ENCODE results near the gene GET4. TPM values are rescaled to one million over a fixed set of nuclear protein-coding genes. Genes with fewer than 3 reads are reported as not detected.

Gene GET4
- total and polyA plus RNA-seq, 2 experiments from 2014 or later, result 26.3 to 26.8 TPM

GRCh38 chr7:896346-897075, 20.2 kb downstream of the GET4 start:
- H3K4me3 ChIP-seq, result no peak overlapping the region
- 94 to 96% methylated on average over 42 of the region's 42 CpGs for WGBS, 2 experiments (ENCODE audit: low coverage in 1 of 2, low lambda C conversion rate in 2 of 2, missing lambda C conversion rate in 2 of 2)
- H3K9me2 ChIP-seq (ENCODE audit: insufficient read depth), result no peaks in the 10 kb centered on the region
- no peaks in the 10 kb centered on the region for H4K20me1 ChIP-seq (ENCODE audit: insufficient read depth)
- TF ChIP-seq EZH2 (IDR thresholded peaks at IDR 0.05; ENCODE audit: insufficient read depth, poor library complexity, severe bottlenecking) (no peak), EZH2phosphoT487 (IDR thresholded peaks at IDR 0.05; ENCODE audit: insufficient read depth, low read depth) (no peak)
- H3K4me1 ChIP-seq (ENCODE audit: insufficient read depth), result no peaks in the 10 kb centered on the region
- no peak overlapping the region for H3K4me2 ChIP-seq (ENCODE audit: unreplicated experiment)
- no peak overlapping the region for H2AFZ ChIP-seq
- no peak for DNase-seq
- no peaks in the 10 kb centered on the region; the same call in 1 of the 2 replicates for H3K36me3 ChIP-seq (ENCODE audit: low read depth)
- H3K27ac ChIP-seq, result no peak overlapping the region
- no peaks in the 10 kb centered on the region for H3K27me3 ChIP-seq (replicated peaks; ENCODE audit: insufficient read depth)
- in situ Hi-C loops (cut with MboI), result no loop called here
- no peaks in the 10 kb centered on the region for H3F3A ChIP-seq (ENCODE audit: insufficient read depth)
- H3K9ac ChIP-seq, result no peak overlapping the region
- no peaks in the 10 kb centered on the region for H3K79me2 ChIP-seq (ENCODE audit: insufficient read depth)
- no peaks in the 10 kb centered on the region for H3K9me3 ChIP-seq (ENCODE audit: low read depth)

- TF ChIP-seq EZH2phosphoT487 (IDR thresholded peaks at IDR 0.05; ENCODE audit: insufficient read depth, low read depth) (no peak), EZH2 (IDR thresholded peaks at IDR 0.05; ENCODE audit: insufficient read depth, poor library complexity, severe bottlenecking) (no peak)
- H3K36me3 ChIP-seq (ENCODE audit: low read depth), result no peaks in the 10 kb centered on the region; the same call in 1 of the 2 replicates
- no peak overlapping the region for H3K9ac ChIP-seq
- H3K9me2 ChIP-seq (ENCODE audit: insufficient read depth), result no peaks in the 10 kb centered on the region
- H3K79me2 ChIP-seq (ENCODE audit: insufficient read depth), result no peaks in the 10 kb centered on the region
- H3F3A ChIP-seq (ENCODE audit: insufficient read depth), result no peaks in the 10 kb centered on the region
- H4K20me1 ChIP-seq (ENCODE audit: insufficient read depth), result no peaks in the 10 kb centered on the region
- no peak overlapping the region for H2AFZ ChIP-seq
- H3K9me3 ChIP-seq (ENCODE audit: low read depth), result no peaks in the 10 kb centered on the region
- no peak overlapping the region for H3K4me2 ChIP-seq (ENCODE audit: unreplicated experiment)
- whole genome bisulfite sequencing, 2 experiments (ENCODE audit: low coverage in 1 of 2, low lambda C conversion rate in 2 of 2, missing lambda C conversion rate in 2 of 2), result 88 to 89% methylated on average over 14 of the region's 14 CpGs
- in situ Hi-C loops (cut with MboI), result no loop called here
- H3K4me1 ChIP-seq (ENCODE audit: insufficient read depth), result no peaks in the 10 kb centered on the region
- no peak overlapping the region for H3K27ac ChIP-seq
- H3K4me3 ChIP-seq, result no peak overlapping the region
- H3K27me3 ChIP-seq (replicated peaks; ENCODE audit: insufficient read depth), result no peaks in the 10 kb centered on the region
- no peak for DNase-seq
Observed at GRCh38 chr7:897086-897485, 20.7 kb downstream of the GET4 start.

- Histone ChIP-seq H3K4me1 (ENCODE audit: insufficient read depth) (no peaks in the 10 kb centered on the region), H3K4me3 (no peak overlapping the region), H3K4me2 (ENCODE audit: unreplicated experiment) (no peak overlapping the region), H3K79me2 (ENCODE audit: insufficient read depth) (no peaks in the 10 kb centered on the region), H3K27me3 (replicated peaks; ENCODE audit: insufficient read depth) (peaks cover 6% of the 10 kb centered on the region; the same call in 1 of the 2 replicates), H3F3A (ENCODE audit: insufficient read depth) (no peaks in the 10 kb centered on the region), H2AFZ (no peak overlapping the region), H3K36me3 (ENCODE audit: low read depth) (no peaks in the 10 kb centered on the region; the same call in 1 of the 2 replicates), H3K27ac (no peak overlapping the region), H4K20me1 (ENCODE audit: insufficient read depth) (no peaks in the 10 kb centered on the region), H3K9ac (no peak overlapping the region), H3K9me3 (ENCODE audit: low read depth) (no peaks in the 10 kb centered on the region), H3K9me2 (ENCODE audit: insufficient read depth) (no peaks in the 10 kb centered on the region)
- no peak for TF ChIP-seq EZH2phosphoT487 (IDR thresholded peaks at IDR 0.05; ENCODE audit: insufficient read depth, low read depth)
- no peak for TF ChIP-seq EZH2 (IDR thresholded peaks at IDR 0.05; ENCODE audit: insufficient read depth, poor library complexity, severe bottlenecking)
- in situ Hi-C loops (cut with MboI), result no loop called here
- DNase-seq, result no peak
- 80 to 87% methylated on average over 27 of the region's 27 CpGs for WGBS, 2 experiments (ENCODE audit: low coverage in 1 of 2, low lambda C conversion rate in 2 of 2, missing lambda C conversion rate in 2 of 2)
Observed at GRCh38 chr7:897771-898376, 21.5 kb downstream of the GET4 start.

- H3K4me2 ChIP-seq (ENCODE audit: unreplicated experiment), result no peak overlapping the region
- no peaks in the 10 kb centered on the region for H3K4me1 ChIP-seq (ENCODE audit: insufficient read depth)
- TF ChIP-seq EZH2 (IDR thresholded peaks at IDR 0.05; ENCODE audit: insufficient read depth, poor library complexity, severe bottlenecking) (no peak), EZH2phosphoT487 (IDR thresholded peaks at IDR 0.05; ENCODE audit: insufficient read depth, low read depth) (no peak)
Observed at GRCh38 chr7:898460-898854, 22.1 kb downstream of the GET4 start.

More at GRCh38 chr7:898460-898854, 22.1 kb downstream of the GET4 start:
- Histone ChIP-seq H3K27me3 (replicated peaks; ENCODE audit: insufficient read depth) (peaks cover 11% of the 10 kb centered on the region; the same call in 1 of the 2 replicates), H3K36me3 (ENCODE audit: low read depth) (no peaks in the 10 kb centered on the region; the same call in 1 of the 2 replicates), H2AFZ (no peak overlapping the region), H3K79me2 (ENCODE audit: insufficient read depth) (no peaks in the 10 kb centered on the region), H3K4me3 (no peak overlapping the region), H3F3A (ENCODE audit: insufficient read depth) (no peaks in the 10 kb centered on the region), H3K9me3 (ENCODE audit: low read depth) (no peaks in the 10 kb centered on the region), H4K20me1 (ENCODE audit: insufficient read depth) (no peaks in the 10 kb centered on the region), H3K9me2 (ENCODE audit: insufficient read depth) (no peaks in the 10 kb centered on the region), H3K9ac (no peak overlapping the region), H3K27ac (no peak overlapping the region)
- in situ Hi-C loops (cut with MboI), result no loop called here
- WGBS, 2 experiments (ENCODE audit: low coverage in 1 of 2, low lambda C conversion rate in 2 of 2, missing lambda C conversion rate in 2 of 2), result 82 to 87% methylated on average over 16 to 18 of the region's 18 CpGs
- DNase-seq, result no peak
